GM18873 (cell line): ENCODE results near the gene EEFSEC.

Experiments used
- ATAC-seq: cut with Tn5 transposase; IDR thresholded peaks from one replicate; pipeline ENCODE4 v1.9.1; 2021; ENCODE audit warnings: mild to moderate bottlenecking, moderate library complexity, moderate number of reproducible peaks; ENCODE audit not compliant: unreplicated experiment, low FRiP score

Gene EEFSEC

GRCh38 chr3:128180913-128181312, 27.6 kb downstream of the EEFSEC start:
- no peak for ATAC-seq

- ATAC-seq, result no peak
Measured at GRCh38 chr3:128182656-128183055, 29.4 kb downstream of the EEFSEC start.

GRCh38 chr3:128185630-128186447, 32.6 kb downstream of the EEFSEC start:
- no peak for ATAC-seq

GRCh38 chr3:128187495-128187894, 34.2 kb downstream of the EEFSEC start:
- no peak for ATAC-seq

- no peak for ATAC-seq
Measured at GRCh38 chr3:128188326-128188725, 35.0 kb downstream of the EEFSEC start.

- ATAC-seq, result no peak
Measured at GRCh38 chr3:128188956-128189355, 35.7 kb downstream of the EEFSEC start.

- ATAC-seq, result no peak
Measured at GRCh38 chr3:128190501-128190900, 37.2 kb downstream of the EEFSEC start.

GRCh38 chr3:128192131-128192530, 38.9 kb downstream of the EEFSEC start:
- ATAC-seq, result no peak

GRCh38 chr3:128193168-128193567, 39.9 kb downstream of the EEFSEC start:
- no peak for ATAC-seq

GRCh38 chr3:128194843-128195242, 41.6 kb downstream of the EEFSEC start:
- no peak for ATAC-seq

GRCh38 chr3:128195369-128195768, 42.1 kb downstream of the EEFSEC start:
- no peak for ATAC-seq

- no peak for ATAC-seq
Measured at GRCh38 chr3:128195802-128196201, 42.5 kb downstream of the EEFSEC start.

- no peak for ATAC-seq
Measured at GRCh38 chr3:128196647-128197046, 43.4 kb downstream of the EEFSEC start.

- ATAC-seq, result no peak
Measured at GRCh38 chr3:128197855-128198254, 44.6 kb downstream of the EEFSEC start.

GRCh38 chr3:128198313-128198712, 45.0 kb downstream of the EEFSEC start:
- no peak for ATAC-seq

- no peak for ATAC-seq
Measured at GRCh38 chr3:128199110-128199509, 45.8 kb downstream of the EEFSEC start.

- no peak for ATAC-seq
Measured at GRCh38 chr3:128201158-128201755, 48.0 kb downstream of the EEFSEC start.

- ATAC-seq, result no peak
Measured at GRCh38 chr3:128203169-128203568, 49.9 kb downstream of the EEFSEC start.

GRCh38 chr3:128205558-128206145, 52.4 kb downstream of the EEFSEC start:
- no peak for ATAC-seq

GRCh38 chr3:128207951-128208350, 54.7 kb downstream of the EEFSEC start:
- no peak for ATAC-seq

GRCh38 chr3:128210711-128211110, 57.4 kb downstream of the EEFSEC start:
- no peak for ATAC-seq

GRCh38 chr3:128214056-128214455, 60.8 kb downstream of the EEFSEC start:
- ATAC-seq, result no peak
